Measurements from ENCODE around the gene HUNK. TPM values are rescaled to one million over a fixed set of nuclear protein-coding genes. Genes with fewer than 3 reads are reported as not detected.
"Not testable (repeated sequence)": the region's sequence is repeated elsewhere in the genome, so short reads cannot be mapped to it uniquely, and the experiment has no call there.

Gene HUNK
- total and polyA plus RNA-seq, 7 experiments from 2014 or later, result 0.16 to 0.54 (median 0.30) TPM; not detected in 4

- intact Hi-C loops (cut with micrococcal nuclease), result loop anchor here in 1 of 2 donors (10.0 kb wide), 1 partner anchor 104 kb away; no protein-coding TSS in a partner anchor
- H3K4me3 Mint-ChIP-seq, result peak overlapping the region in 2 of 10 donors; percentile 1 to 72
- CTCF ChIA-PET, result no interaction called here
Measured at GRCh38 chr21:31870472-31871193, 2.2 kb upstream of the HUNK start.

GRCh38 chr21:31871371-31871770 lies 1.4 kb upstream of the HUNK start:
- H3K27ac ChIP-seq (ENCODE audit: low read depth, low read length), result not testable (repeated sequence)
- H3K27me3 Mint-ChIP-seq, result peaks cover 42 to 54% (median 50%) of the 10 kb centered on the region in 5 donors

More at GRCh38 chr21:31870472-31871193, 2.2 kb upstream of the HUNK start:
- peaks cover 38 to 47% (median 44%) of the 10 kb centered on the region in 5 donors for H3K27me3 Mint-ChIP-seq
- peaks cover 0 to 4% of the 10 kb centered on the region in 2 donors for H3K27me3 ChIP-seq (ENCODE audit: control insufficient read depth in 2 of 2, insufficient read depth in 2 of 2, low read length in 2 of 2)
- H3K9me3 Mint-ChIP-seq, result no peaks in the 10 kb centered on the region
- no peaks in the 10 kb centered on the region for H3K9me3 ChIP-seq (ENCODE audit: control insufficient read depth in 2 of 3, low read length in 3 of 3)
- no peak for ATAC-seq
- H3K27ac Mint-ChIP-seq, result no peak overlapping the region
- peaks cover 5 to 15% (median 11%) of the 10 kb centered on the region in 7 donors for H3K4me1 Mint-ChIP-seq
- H3K4me1 ChIP-seq (ENCODE audit: control insufficient read depth in 2 of 2, insufficient read depth in 2 of 2, low read length in 2 of 2), result no peaks in the 10 kb centered on the region
- no peaks in the 10 kb centered on the region for H3K36me3 ChIP-seq (ENCODE audit: control insufficient read depth in 2 of 3, insufficient read depth in 3 of 3, low read length in 3 of 3)
- DNase-seq, result no peak
- POLR2A ChIA-PET, result no interaction called here
- H3K36me3 Mint-ChIP-seq, result no peaks in the 10 kb centered on the region
- H3K27ac ChIP-seq (ENCODE audit: low read depth, low read length), result no peak overlapping the region
- H3K4me3 ChIP-seq (ENCODE audit: low read length), result no peak overlapping the region

GRCh38 chr21:31872072-31872451 lies 758 bp upstream of the HUNK start:
- H3K27me3 Mint-ChIP-seq, result peaks cover 42 to 56% (median 53%) of the 10 kb centered on the region in 5 donors
- H3K4me3 Mint-ChIP-seq, result peak overlapping the region; percentile 59 to 86 (median 72)
- Histone ChIP-seq H3K36me3 (ENCODE audit: control insufficient read depth in 2 of 3, insufficient read depth in 3 of 3, low read length in 3 of 3) (no peaks in the 10 kb centered on the region), H3K9me3 (ENCODE audit: control insufficient read depth in 2 of 3, low read length in 3 of 3) (no peaks in the 10 kb centered on the region), H3K27ac (ENCODE audit: low read depth, low read length) (no peak overlapping the region), H3K4me1 (ENCODE audit: control insufficient read depth in 2 of 2, insufficient read depth in 2 of 2, low read length in 2 of 2) (no peaks in the 10 kb centered on the region), H3K4me3 (ENCODE audit: low read length) (no peak overlapping the region), H3K27me3 (ENCODE audit: control insufficient read depth in 2 of 2, insufficient read depth in 2 of 2, low read length in 2 of 2) (peaks cover 0 to 4% of the 10 kb centered on the region in 2 donors)
- H3K4me1 Mint-ChIP-seq, result peaks cover 5 to 15% (median 11%) of the 10 kb centered on the region in 7 donors
- ChIA-PET CTCF (no interaction called here), POLR2A (no interaction called here)
- intact Hi-C loops (cut with micrococcal nuclease), result loop anchor here in 1 of 2 donors (10.0 kb wide), 1 partner anchor 103 kb away; no protein-coding TSS in a partner anchor
- ATAC-seq (no peak), DNase-seq (no peak)
- no peaks in the 10 kb centered on the region for H3K9me3 Mint-ChIP-seq
- no peak overlapping the region for H3K27ac Mint-ChIP-seq
- H3K36me3 Mint-ChIP-seq, result no peaks in the 10 kb centered on the region

More at GRCh38 chr21:31871371-31871770, 1.4 kb upstream of the HUNK start:
- H3K9me3 Mint-ChIP-seq; H3K36me3 Mint-ChIP-seq; H3K27ac Mint-ChIP-seq; CTCF ChIA-PET; H3K36me3 ChIP-seq (ENCODE audit: control insufficient read depth in 2 of 3, insufficient read depth in 3 of 3, low read length in 3 of 3); POLR2A ChIA-PET; H3K4me1 ChIP-seq (ENCODE audit: control insufficient read depth in 2 of 2, insufficient read depth in 2 of 2, low read length in 2 of 2); H3K4me3 ChIP-seq (ENCODE audit: low read length); DNase-seq; H3K27me3 ChIP-seq (ENCODE audit: control insufficient read depth in 2 of 2, insufficient read depth in 2 of 2, low read length in 2 of 2); ATAC-seq; H3K9me3 ChIP-seq (ENCODE audit: control insufficient read depth in 2 of 3, low read length in 3 of 3): not testable (repeated sequence)
- Mint-ChIP-seq H3K4me1 (peaks cover 5 to 15% (median 11%) of the 10 kb centered on the region in 7 donors), H3K4me3 (peak overlapping the region in 7 of 10 donors; percentile 34 to 86 (median 72))
- intact Hi-C loops (cut with micrococcal nuclease), result loop anchor here in 1 of 2 donors (10.0 kb wide), 1 partner anchor 103 kb away; no protein-coding TSS in a partner anchor

DNA sequence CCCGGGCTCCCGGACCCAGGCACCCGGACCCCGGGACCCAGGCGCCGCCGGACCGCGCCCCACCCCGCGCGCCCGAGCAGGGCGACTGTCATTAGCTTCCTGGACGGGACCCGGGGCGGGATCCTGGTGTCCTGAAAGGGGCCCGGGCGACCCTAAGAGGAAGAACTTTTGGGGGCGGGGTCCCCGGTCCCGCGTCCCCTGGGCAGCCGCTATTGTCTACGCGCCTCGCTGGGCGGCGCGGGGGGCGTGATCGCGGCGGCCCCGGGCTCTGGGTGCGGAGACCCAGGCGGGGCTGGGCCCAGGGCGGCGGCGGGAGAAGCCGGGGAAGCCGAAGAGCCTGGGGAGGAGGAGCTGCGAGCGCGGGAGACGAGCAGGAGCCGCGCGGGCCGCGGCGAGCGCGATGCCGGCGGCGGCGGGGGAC lies 465 bp downstream of the HUNK start:
- no peaks in the 10 kb centered on the region for H3K36me3 Mint-ChIP-seq
- no peak overlapping the region for H3K27ac ChIP-seq (ENCODE audit: low read depth, low read length)
- H3K9me3 ChIP-seq (ENCODE audit: control insufficient read depth in 2 of 3, low read length in 3 of 3), result no peaks in the 10 kb centered on the region
- DNase-seq, result no peak
- POLR2A ChIA-PET, result no interaction called here
- CTCF ChIA-PET, result no interaction called here
- H3K27ac Mint-ChIP-seq, result no peak overlapping the region
- H3K27me3 Mint-ChIP-seq, result peaks cover 47 to 62% (median 58%) of the 10 kb centered on the region in 5 donors
- no peaks in the 10 kb centered on the region for H3K4me1 ChIP-seq (ENCODE audit: control insufficient read depth in 2 of 2, insufficient read depth in 2 of 2, low read length in 2 of 2)
- peaks cover 5 to 15% (median 11%) of the 10 kb centered on the region in 7 donors for H3K4me1 Mint-ChIP-seq
- no peak overlapping the region for H3K4me3 ChIP-seq (ENCODE audit: low read length)
- intact Hi-C loops (cut with micrococcal nuclease), result loop anchor here in 1 of 2 donors (10.0 kb wide), 1 partner anchor 102 kb away; no protein-coding TSS in a partner anchor
- ATAC-seq, result peak; percentile 27
- no peaks in the 10 kb centered on the region for H3K9me3 Mint-ChIP-seq
- no peaks in the 10 kb centered on the region for H3K36me3 ChIP-seq (ENCODE audit: control insufficient read depth in 2 of 3, insufficient read depth in 3 of 3, low read length in 3 of 3)
- peak overlapping the region in 1 of 10 donors; percentile 86 for H3K4me3 Mint-ChIP-seq
- H3K27me3 ChIP-seq (ENCODE audit: control insufficient read depth in 2 of 2, insufficient read depth in 2 of 2, low read length in 2 of 2), result peaks cover 0 to 4% of the 10 kb centered on the region in 2 donors

GRCh38 chr21:31873696-31874599 lies 1.1 kb downstream of the HUNK start:
- Mint-ChIP-seq H3K27me3 (peaks cover 47 to 65% (median 55%) of the 10 kb centered on the region in 5 donors), H3K36me3 (no peaks in the 10 kb centered on the region), H3K27ac (no peak overlapping the region), H3K4me1 (peaks cover 5 to 15% (median 11%) of the 10 kb centered on the region in 7 donors), H3K9me3 (no peaks in the 10 kb centered on the region), H3K4me3 (peak overlapping the region in 7 of 10 donors; percentile 29 to 86 (median 51))
- Histone ChIP-seq H3K36me3 (ENCODE audit: control insufficient read depth in 2 of 3, insufficient read depth in 3 of 3, low read length in 3 of 3) (no peaks in the 10 kb centered on the region), H3K4me1 (ENCODE audit: control insufficient read depth in 2 of 2, insufficient read depth in 2 of 2, low read length in 2 of 2) (no peaks in the 10 kb centered on the region), H3K9me3 (ENCODE audit: control insufficient read depth in 2 of 3, low read length in 3 of 3) (no peaks in the 10 kb centered on the region), H3K27ac (ENCODE audit: low read depth, low read length) (no peak overlapping the region), H3K27me3 (ENCODE audit: control insufficient read depth in 2 of 2, insufficient read depth in 2 of 2, low read length in 2 of 2) (peaks cover 0 to 4% of the 10 kb centered on the region in 2 donors), H3K4me3 (ENCODE audit: low read length) (no peak overlapping the region)
- DNase-seq (peak in 3 of 9 donors; percentile 9 to 65 (median 9)), ATAC-seq (peak; percentile 40)
- intact Hi-C loops (cut with micrococcal nuclease), result loop anchor here in 1 of 2 donors (10.0 kb wide), 1 partner anchor 101 kb away; no protein-coding TSS in a partner anchor
- CTCF ChIA-PET, result interaction anchor here (1.0 kb wide), 1 partner anchor 8 kb away, joined by 3 read pairs; no protein-coding TSS in a partner anchor
- POLR2A ChIA-PET, result no interaction called here

DNA sequence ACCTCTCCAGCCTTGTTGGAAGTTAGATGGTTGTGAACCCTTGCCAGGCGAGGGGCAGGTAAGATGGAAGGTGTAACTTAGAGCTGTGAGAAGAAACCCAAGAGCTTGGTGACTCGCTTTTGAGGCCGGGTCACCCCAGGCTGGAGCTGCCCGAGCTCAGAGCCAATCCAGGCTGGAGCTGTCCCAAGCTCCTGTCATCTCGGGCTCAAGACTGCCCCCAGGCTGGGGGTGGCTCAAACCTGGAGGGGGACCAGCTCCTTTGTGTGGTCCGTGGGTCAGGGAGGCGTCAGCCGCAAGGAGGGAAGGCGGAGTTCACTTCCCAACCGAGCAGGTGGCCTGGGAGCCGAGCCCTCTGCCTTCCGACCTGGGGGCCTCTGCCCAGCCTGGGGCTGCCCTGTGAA lies 2.0 kb downstream of the HUNK start:
- Mint-ChIP-seq H3K36me3 (no peaks in the 10 kb centered on the region), H3K4me1 (peaks cover 5 to 15% (median 11%) of the 10 kb centered on the region in 7 donors), H3K27ac (no peak overlapping the region), H3K27me3 (peaks cover 42 to 57% (median 49%) of the 10 kb centered on the region in 5 donors), H3K4me3 (peak overlapping the region in 8 of 10 donors; percentile 15 to 86 (median 58)), H3K9me3 (no peaks in the 10 kb centered on the region)
- intact Hi-C loops (cut with micrococcal nuclease), result loop anchor here in 1 of 2 donors (10.0 kb wide), 1 partner anchor 100 kb away; no protein-coding TSS in a partner anchor
- ATAC-seq, result no peak
- H3K9me3 ChIP-seq (ENCODE audit: control insufficient read depth in 2 of 3, low read length in 3 of 3), result no peaks in the 10 kb centered on the region
- H3K36me3 ChIP-seq (ENCODE audit: control insufficient read depth in 2 of 3, insufficient read depth in 3 of 3, low read length in 3 of 3), result no peaks in the 10 kb centered on the region
- DNase-seq, result no peak
- H3K4me1 ChIP-seq (ENCODE audit: control insufficient read depth in 2 of 2, insufficient read depth in 2 of 2, low read length in 2 of 2), result no peaks in the 10 kb centered on the region
- H3K27me3 ChIP-seq (ENCODE audit: control insufficient read depth in 2 of 2, insufficient read depth in 2 of 2, low read length in 2 of 2), result peaks cover 0 to 4% of the 10 kb centered on the region in 2 donors
- POLR2A ChIA-PET, result no interaction called here
- no peak overlapping the region for H3K27ac ChIP-seq (ENCODE audit: low read depth, low read length)
- no peak overlapping the region for H3K4me3 ChIP-seq (ENCODE audit: low read length)
- CTCF ChIA-PET, result interaction anchor here (1.0 kb wide), 1 partner anchor 9 kb away, joined by 3 read pairs; no protein-coding TSS in a partner anchor
